ENCODE results near the gene PTPRN2.
"Not testable (repeated sequence)": the region's sequence is repeated elsewhere in the genome, so short reads cannot be mapped to it uniquely, and the experiment has no call there.

DNA sequence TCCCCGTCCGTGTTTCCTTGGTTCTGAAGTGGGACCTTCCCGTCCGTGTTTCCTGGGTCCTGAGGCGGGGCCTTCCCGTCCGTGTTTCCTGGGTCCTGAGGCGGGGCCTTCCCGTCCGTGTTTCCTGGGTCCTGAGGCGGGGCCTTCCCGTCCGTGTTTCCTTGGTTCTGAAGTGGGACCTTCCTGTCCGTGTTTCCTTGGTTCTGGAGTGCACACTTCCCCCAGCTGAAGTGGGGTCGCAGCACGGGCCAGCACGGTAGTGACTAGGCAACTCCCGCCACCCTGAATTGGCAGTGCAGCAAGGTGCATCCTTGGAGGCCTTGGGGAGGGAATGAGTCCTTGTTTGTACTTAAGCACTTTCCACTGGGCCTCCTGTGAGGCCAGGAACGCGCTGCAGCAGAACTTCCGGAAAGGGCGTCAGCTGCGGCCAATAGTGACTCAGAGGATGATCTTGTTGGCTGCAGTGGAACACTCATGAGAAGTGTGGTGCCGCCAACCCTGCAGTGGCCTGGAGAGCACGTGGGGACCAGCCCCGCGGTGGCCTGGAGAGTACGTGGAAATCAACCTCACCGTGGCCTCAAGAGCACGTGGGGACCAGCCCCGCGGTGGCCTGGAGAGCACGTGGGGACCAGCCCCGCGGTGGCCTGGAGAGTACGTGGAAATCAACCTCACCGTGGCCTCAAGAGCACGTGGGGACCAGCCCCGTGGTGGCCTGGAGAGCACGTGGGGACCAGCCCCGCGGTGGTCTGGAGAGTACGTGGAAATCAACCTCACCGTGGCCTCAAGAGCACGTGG lies 685.6 kb downstream of the PTPRN2 start:
- TF ChIP-seq, protein P1, sequence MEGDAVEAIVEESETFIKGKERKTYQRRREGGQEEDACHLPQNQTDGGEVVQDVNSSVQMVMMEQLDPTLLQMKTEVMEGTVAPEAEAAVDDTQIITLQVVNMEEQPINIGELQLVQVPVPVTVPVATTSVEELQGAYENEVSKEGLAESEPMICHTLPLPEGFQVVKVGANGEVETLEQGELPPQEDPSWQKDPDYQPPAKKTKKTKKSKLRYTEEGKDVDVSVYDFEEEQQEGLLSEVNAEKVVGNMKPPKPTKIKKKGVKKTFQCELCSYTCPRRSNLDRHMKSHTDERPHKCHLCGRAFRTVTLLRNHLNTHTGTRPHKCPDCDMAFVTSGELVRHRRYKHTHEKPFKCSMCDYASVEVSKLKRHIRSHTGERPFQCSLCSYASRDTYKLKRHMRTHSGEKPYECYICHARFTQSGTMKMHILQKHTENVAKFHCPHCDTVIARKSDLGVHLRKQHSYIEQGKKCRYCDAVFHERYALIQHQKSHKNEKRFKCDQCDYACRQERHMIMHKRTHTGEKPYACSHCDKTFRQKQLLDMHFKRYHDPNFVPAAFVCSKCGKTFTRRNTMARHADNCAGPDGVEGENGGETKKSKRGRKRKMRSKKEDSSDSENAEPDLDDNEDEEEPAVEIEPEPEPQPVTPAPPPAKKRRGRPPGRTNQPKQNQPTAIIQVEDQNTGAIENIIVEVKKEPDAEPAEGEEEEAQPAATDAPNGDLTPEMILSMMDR (IDR thresholded peaks at IDR 0.05): not testable (repeated sequence)
- TF ChIP-seq ZFX (IDR thresholded peaks at IDR 0.05; ENCODE audit: borderline replicate concordance): not testable (repeated sequence)
